GM12878 (cell line): ENCODE data around the gene CLDN25.
"Not testable (repeated sequence)": the region's sequence is repeated elsewhere in the genome, so short reads cannot be mapped to it uniquely, and the experiment has no call there.

Source experiments
- DPF2 ChIP-seq: fragments of 450-650 bp; IDR thresholded peaks from 2 replicates; pipeline ENCODE4 v1.6.1; 2017; ENCODE audit warnings: mild to moderate bottlenecking
- EP300 ChIP-seq, 2 experiments: fragments of 150-350 bp in 1 of 2; IDR thresholded peaks; 2 replicates each; pipeline ENCODE4 v1.6.1; 2011 to 2012; ENCODE audit warnings: low read depth in 2 of 2, low read length in 2 of 2, borderline replicate concordance in 1 of 2, improper control_type of control experiment in 1 of 2, inconsistent platforms in 1 of 2; ENCODE audit not compliant: control insufficient read depth in 1 of 2
- ETV6 ChIP-seq, 2 experiments: fragments of 450-650 bp in 1 of 2; IDR thresholded peaks in 1 of 2; conservative IDR thresholded peaks in 1 of 2; 2 replicates each; pipeline ENCODE4 v1.6.1; 2014; ENCODE audit warnings: antibody characterized with exemption in 1 of 2, borderline replicate concordance in 1 of 2, low read depth in 1 of 2, mild to moderate bottlenecking in 1 of 2, moderate library complexity in 1 of 2
- FOS ChIP-seq: IDR thresholded peaks from 3 replicates; pipeline ENCODE4 v1.6.1; 2011; ENCODE audit warnings: borderline replicate concordance; ENCODE audit not compliant: insufficient read length; ENCODE audit errors: extremely low read depth
- HCFC1 ChIP-seq: fragments of 150-350 bp; IDR thresholded peaks from 2 replicates; pipeline ENCODE4 v1.6.1; 2014; ENCODE audit warnings: low read length
- MYC ChIP-seq: IDR thresholded peaks from 2 replicates; pipeline ENCODE4 v1.6.1; 2011; ENCODE audit warnings: mild to moderate bottlenecking, low read length, moderate library complexity, inconsistent platforms; ENCODE audit not compliant: insufficient read depth, insufficient replicate concordance, insufficient read length, severe bottlenecking
- NR2C1 ChIP-seq: fragments of 450-650 bp; IDR thresholded peaks from 2 replicates; pipeline ENCODE4 v1.6.1; 2017; ENCODE audit warnings: antibody characterized with exemption, mild to moderate bottlenecking, moderate library complexity
- TF ChIP-seq, protein P1 (sequence below), 3 experiments: IDR thresholded peaks in 2 of 3; conservative IDR thresholded peaks in 1 of 3; 2 replicates each; pipeline ENCODE4 v1.5.1; 2011; ENCODE audit warnings: low read depth in 3 of 3, low read length in 3 of 3, mild to moderate bottlenecking in 3 of 3, control low read depth in 2 of 3, moderate library complexity in 2 of 3, inconsistent platforms in 1 of 3, mixed read lengths in 1 of 3; ENCODE audit not compliant: control insufficient read depth in 2 of 3, insufficient read depth in 1 of 3; ENCODE audit errors: extremely low read depth in 1 of 3
- TF ChIP-seq, protein P2 (sequence below): IDR thresholded peaks from 2 replicates; pipeline ENCODE4 v1.6.1; 2011; ENCODE audit warnings: borderline replicate concordance, low read depth, mild to moderate bottlenecking, moderate library complexity, mixed read lengths, low read length; ENCODE audit not compliant: insufficient read depth; ENCODE audit errors: extremely low read length

DNA sequence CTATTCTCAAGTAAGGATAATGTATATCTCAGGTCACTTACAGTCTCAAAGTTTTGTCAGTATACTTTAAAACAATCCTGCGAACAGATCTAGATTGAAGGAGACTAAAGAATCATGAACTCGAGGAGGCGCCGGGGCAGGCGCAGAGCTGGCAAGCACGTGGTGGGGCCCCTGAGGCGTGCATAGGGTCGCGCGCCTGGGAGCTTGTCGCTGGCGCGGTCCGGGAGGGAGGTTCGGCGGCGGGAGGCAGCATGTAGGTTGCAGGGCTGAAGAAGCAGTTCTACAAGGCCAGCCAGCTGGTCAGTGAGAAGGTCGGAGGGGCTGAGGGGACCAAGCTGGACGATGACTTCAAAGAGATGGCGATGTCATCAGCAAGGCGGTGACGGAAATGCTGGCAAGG is 9.4 kb downstream of the CLDN25 start:
- TF ChIP-seq ETV6 (conservative IDR thresholded peaks at IDR 0.05 in 1 of 2, IDR thresholded peaks at IDR 0.05 in 1 of 2; ENCODE audit: borderline replicate concordance in 1 of 2, low read depth in 1 of 2); FOS; NR2C1; HCFC1; EP300 (IDR thresholded peaks at IDR 0.05; ENCODE audit: borderline replicate concordance in 1 of 2, control insufficient read depth in 1 of 2, low read depth in 2 of 2, low read length in 2 of 2); DPF2; MYC: not testable (repeated sequence)
- TF ChIP-seq, protein P1, sequence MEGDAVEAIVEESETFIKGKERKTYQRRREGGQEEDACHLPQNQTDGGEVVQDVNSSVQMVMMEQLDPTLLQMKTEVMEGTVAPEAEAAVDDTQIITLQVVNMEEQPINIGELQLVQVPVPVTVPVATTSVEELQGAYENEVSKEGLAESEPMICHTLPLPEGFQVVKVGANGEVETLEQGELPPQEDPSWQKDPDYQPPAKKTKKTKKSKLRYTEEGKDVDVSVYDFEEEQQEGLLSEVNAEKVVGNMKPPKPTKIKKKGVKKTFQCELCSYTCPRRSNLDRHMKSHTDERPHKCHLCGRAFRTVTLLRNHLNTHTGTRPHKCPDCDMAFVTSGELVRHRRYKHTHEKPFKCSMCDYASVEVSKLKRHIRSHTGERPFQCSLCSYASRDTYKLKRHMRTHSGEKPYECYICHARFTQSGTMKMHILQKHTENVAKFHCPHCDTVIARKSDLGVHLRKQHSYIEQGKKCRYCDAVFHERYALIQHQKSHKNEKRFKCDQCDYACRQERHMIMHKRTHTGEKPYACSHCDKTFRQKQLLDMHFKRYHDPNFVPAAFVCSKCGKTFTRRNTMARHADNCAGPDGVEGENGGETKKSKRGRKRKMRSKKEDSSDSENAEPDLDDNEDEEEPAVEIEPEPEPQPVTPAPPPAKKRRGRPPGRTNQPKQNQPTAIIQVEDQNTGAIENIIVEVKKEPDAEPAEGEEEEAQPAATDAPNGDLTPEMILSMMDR (IDR thresholded peaks at IDR 0.05 in 2 of 3, conservative IDR thresholded peaks at IDR 0.05 in 1 of 3; ENCODE audit: control insufficient read depth in 2 of 3, extremely low read depth in 1 of 3, insufficient read depth in 1 of 3, low read depth in 3 of 3, low read length in 3 of 3), result not testable (repeated sequence)
- TF ChIP-seq, protein P2, sequence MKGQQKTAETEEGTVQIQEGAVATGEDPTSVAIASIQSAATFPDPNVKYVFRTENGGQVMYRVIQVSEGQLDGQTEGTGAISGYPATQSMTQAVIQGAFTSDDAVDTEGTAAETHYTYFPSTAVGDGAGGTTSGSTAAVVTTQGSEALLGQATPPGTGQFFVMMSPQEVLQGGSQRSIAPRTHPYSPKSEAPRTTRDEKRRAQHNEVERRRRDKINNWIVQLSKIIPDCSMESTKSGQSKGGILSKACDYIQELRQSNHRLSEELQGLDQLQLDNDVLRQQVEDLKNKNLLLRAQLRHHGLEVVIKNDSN, result not testable (repeated sequence)
